Uterus (tissue), 2 donors: Measurements from ENCODE around the gene AMT.

Experiments
- CTCF ChIP-seq, 4 experiments: fragments of 200-600 bp in 2 of 4; fragments of 450-650 bp in 2 of 4; sonication (generic) in 2 of 4; IDR thresholded peaks; one replicate each; pipeline ENCODE4 v1.5.1; 2016 to 2019; ENCODE audit warnings: antibody characterized with exemption in 4 of 4, mild to moderate bottlenecking in 2 of 4, moderate library complexity in 1 of 4
- POLR2A ChIP-seq, 2 donors: fragments of 450-650 bp; IDR thresholded peaks; one replicate each; pipeline ENCODE4 v1.6.1; 2016; ENCODE audit warnings: antibody characterized with exemption in 2 of 2, mild to moderate bottlenecking in 1 of 2, moderate library complexity in 1 of 2

GRCh38 chr3:49387721-49388120, 34.6 kb downstream of the AMT start:
- TF ChIP-seq CTCF (IDR thresholded peaks at IDR 0.05) = no peak
- no peak for TF ChIP-seq POLR2A (IDR thresholded peaks at IDR 0.05)
